K562 treated with DMSO at 1 percent for 4 hours (cell line): Measurements from ENCODE around the gene MATN1. TPM values are rescaled to one million over a fixed set of nuclear protein-coding genes. Genes with fewer than 3 reads are reported as not detected.

Experiments used
- total RNA-seq: library from RNA; unstranded; fragments of 300-600 nt; gene quantifications from 2 replicates; pipeline ENCODE4 v1.2.3, GENCODE V29; 2022; ENCODE audit not compliant: insufficient read depth

MATN1 gene
- 0.46 TPM in 1 of 2 replicates, not detected in the other for total RNA-seq

GRCh38 chr1:30723331-30723755, at the start of gene MATN1:
Gene MATN1, minus strand, starts transcription at chr1:30723585. Its CDS starts 34 bp downstream, at chr1:30723551.

GRCh38 chr1:30757352-30758120, 34.2 kb upstream of the MATN1 start, which contains the start of gene LAPTM5:
Gene LAPTM5, minus strand, starts transcription at chr1:30757774. Its CDS starts 29 bp downstream, at chr1:30757745.

Other genes with a start within 250 kb of the MATN1 start
- 128 and 177 TPM in 2 replicates for gene LAPTM5, start 34.2 kb upstream of the MATN1 start, total RNA-seq
- gene SDC3, start 185.2 kb upstream of the MATN1 start, total RNA-seq, result 63.5 and 65.1 TPM in 2 replicates